Measurements from ENCODE around the gene XPO1. TPM values are rescaled to one million over a fixed set of nuclear protein-coding genes. Genes with fewer than 3 reads are reported as not detected.
"Not testable (repeated sequence)": the region's sequence is repeated elsewhere in the genome, so short reads cannot be mapped to it uniquely, and the experiment has no call there.

The XPO1 gene, protein sequence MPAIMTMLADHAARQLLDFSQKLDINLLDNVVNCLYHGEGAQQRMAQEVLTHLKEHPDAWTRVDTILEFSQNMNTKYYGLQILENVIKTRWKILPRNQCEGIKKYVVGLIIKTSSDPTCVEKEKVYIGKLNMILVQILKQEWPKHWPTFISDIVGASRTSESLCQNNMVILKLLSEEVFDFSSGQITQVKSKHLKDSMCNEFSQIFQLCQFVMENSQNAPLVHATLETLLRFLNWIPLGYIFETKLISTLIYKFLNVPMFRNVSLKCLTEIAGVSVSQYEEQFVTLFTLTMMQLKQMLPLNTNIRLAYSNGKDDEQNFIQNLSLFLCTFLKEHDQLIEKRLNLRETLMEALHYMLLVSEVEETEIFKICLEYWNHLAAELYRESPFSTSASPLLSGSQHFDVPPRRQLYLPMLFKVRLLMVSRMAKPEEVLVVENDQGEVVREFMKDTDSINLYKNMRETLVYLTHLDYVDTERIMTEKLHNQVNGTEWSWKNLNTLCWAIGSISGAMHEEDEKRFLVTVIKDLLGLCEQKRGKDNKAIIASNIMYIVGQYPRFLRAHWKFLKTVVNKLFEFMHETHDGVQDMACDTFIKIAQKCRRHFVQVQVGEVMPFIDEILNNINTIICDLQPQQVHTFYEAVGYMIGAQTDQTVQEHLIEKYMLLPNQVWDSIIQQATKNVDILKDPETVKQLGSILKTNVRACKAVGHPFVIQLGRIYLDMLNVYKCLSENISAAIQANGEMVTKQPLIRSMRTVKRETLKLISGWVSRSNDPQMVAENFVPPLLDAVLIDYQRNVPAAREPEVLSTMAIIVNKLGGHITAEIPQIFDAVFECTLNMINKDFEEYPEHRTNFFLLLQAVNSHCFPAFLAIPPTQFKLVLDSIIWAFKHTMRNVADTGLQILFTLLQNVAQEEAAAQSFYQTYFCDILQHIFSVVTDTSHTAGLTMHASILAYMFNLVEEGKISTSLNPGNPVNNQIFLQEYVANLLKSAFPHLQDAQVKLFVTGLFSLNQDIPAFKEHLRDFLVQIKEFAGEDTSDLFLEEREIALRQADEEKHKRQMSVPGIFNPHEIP (N-terminal part only)
- 100 to 1,000 TPM in 1 of 2 donors, 10 to 100 TPM in 1; 65.3 to 160 TPM for total RNA-seq

DNA sequence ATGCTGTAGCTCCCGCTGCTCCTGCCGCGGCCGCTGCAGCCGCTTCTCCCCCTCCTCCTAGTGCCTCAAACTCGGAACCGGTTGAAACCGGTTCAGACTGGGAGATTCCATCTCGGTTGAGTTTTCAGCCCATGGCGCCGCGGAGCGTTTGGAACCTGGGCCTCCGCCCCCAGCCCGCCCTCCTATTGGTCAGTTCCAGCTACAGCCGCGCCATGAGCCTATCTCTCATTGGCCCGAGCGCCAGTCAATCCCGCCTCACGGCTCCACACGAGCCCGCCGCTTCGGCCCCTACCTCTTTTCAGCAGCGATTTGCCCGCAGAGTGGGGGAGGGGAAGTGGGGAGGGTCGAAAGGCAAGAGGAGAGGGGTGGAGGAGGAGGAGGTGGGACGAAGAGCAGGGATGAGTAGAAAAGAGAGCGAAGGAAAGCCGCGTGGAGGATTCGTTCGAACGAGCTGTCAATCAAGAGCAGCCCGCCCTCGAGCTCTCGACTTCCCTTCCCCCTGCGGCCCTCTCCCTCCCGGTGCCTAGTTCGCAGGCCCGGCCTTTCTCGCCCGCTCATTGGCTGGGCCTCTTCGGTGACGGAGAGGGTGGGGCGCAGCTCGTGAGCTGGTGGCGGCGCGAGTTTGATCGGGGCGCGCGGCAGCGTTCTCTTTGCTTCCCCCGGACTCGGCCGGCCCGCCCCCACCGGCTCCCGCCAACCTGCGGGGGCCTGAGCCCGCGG, at the start of gene XPO1:
Gene XPO1 (minus strand): TSS at position 157 of the 720 bp plus-strand sequence. CDS start 4,459 bp downstream, outside the sequence.
- intact Hi-C loops (cut with DNase I) = loop anchor here (1.0 to 2.0 kb wide), 3 partner anchors 68 to 361 kb away; partner anchors contain the start of gene USP34
- Histone ChIP-seq H3K4me3 (peak within 1 kb of the TSS; percentile 64 to 88), H3K4me1 (replicated peaks) (no peaks in the 10 kb centered on the region), H3K27ac (peak within 1 kb of the TSS; percentile 99 to 100), H3K36me3 (no peaks in the 10 kb centered on the region), H3K27me3 (replicated peaks; ENCODE audit: insufficient read depth) (no peaks in the 10 kb centered on the region), H3K9me3 (no peaks in the 10 kb centered on the region)
- under 1% methylated on average over 56 of the region's 65 CpGs for WGBS
- TF ChIP-seq POLR2A (IDR thresholded peaks at IDR 0.05) = peak; percentile 98
- TF ChIP-seq, protein P1, sequence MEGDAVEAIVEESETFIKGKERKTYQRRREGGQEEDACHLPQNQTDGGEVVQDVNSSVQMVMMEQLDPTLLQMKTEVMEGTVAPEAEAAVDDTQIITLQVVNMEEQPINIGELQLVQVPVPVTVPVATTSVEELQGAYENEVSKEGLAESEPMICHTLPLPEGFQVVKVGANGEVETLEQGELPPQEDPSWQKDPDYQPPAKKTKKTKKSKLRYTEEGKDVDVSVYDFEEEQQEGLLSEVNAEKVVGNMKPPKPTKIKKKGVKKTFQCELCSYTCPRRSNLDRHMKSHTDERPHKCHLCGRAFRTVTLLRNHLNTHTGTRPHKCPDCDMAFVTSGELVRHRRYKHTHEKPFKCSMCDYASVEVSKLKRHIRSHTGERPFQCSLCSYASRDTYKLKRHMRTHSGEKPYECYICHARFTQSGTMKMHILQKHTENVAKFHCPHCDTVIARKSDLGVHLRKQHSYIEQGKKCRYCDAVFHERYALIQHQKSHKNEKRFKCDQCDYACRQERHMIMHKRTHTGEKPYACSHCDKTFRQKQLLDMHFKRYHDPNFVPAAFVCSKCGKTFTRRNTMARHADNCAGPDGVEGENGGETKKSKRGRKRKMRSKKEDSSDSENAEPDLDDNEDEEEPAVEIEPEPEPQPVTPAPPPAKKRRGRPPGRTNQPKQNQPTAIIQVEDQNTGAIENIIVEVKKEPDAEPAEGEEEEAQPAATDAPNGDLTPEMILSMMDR (IDR thresholded peaks at IDR 0.05) = peak in 1 of 4 experiments; percentile 28
- peak; percentile 90 for TF ChIP-seq POLR2AphosphoS5 (IDR thresholded peaks at IDR 0.05)
- peak; percentile 100 for DNase-seq (ENCODE audit: low spot score)

DNA sequence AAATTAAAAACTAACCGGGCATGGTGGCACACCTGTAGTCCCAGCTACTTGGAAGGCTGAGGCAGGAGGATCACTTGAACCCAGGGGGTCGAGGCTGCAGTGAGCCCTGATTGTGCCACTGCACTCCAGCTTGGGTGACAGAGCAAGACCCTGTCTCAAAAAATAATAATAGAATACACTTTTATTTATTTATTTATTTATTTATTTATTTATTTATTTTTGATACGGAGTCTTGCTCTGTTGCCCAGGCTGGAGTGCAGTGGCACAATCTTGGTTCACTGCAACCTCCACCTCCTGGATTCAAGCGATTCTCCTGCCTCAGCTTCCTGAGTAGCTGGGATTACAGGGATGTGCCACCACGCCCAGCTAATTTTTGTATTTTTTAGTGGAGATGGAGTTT, 48.8 kb upstream of the XPO1 start:
- WGBS = 91% methylated on average over 5 of the region's 5 CpGs
- H3K27ac ChIP-seq; DNase-seq (ENCODE audit: low spot score); H3K36me3 ChIP-seq; H3K9me3 ChIP-seq; intact Hi-C loops (cut with DNase I); H3K4me1 ChIP-seq (replicated peaks); H3K4me3 ChIP-seq; H3K27me3 ChIP-seq (replicated peaks; ENCODE audit: insufficient read depth): not testable (repeated sequence)

DNA sequence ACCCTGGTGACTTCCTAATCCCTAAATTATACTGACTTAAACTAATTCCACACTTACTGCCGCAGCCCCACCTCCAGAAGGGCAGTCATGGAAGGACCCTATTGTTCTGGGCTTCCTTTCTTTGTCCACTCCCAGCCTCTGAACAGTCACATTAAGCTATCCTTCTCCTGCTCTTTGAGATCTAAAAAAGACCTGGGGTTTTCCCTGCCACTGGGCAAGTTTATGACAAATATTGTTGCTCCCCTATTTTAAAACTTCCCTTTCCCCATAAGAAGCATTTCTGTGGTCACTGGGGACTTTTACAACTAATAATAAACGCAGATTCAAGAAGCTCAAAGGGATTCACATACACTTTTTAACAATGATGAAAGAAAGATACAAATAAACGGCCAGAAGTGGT, 47.2 kb upstream of the XPO1 start:
- Histone ChIP-seq H3K36me3 (no peaks in the 10 kb centered on the region), H3K27me3 (replicated peaks; ENCODE audit: insufficient read depth) (no peaks in the 10 kb centered on the region), H3K4me3 (no peak overlapping the region), H3K9me3 (no peaks in the 10 kb centered on the region), H3K27ac (no peak overlapping the region), H3K4me1 (replicated peaks) (no peaks in the 10 kb centered on the region)
- TF ChIP-seq POLR2A (IDR thresholded peaks at IDR 0.05) = no peak
- no peak for TF ChIP-seq POLR2AphosphoS5 (IDR thresholded peaks at IDR 0.05)
- TF ChIP-seq, protein P1 (IDR thresholded peaks at IDR 0.05) = no peak
- WGBS = 49% methylated on average over 3 of the region's 3 CpGs
- intact Hi-C loops (cut with DNase I) = no loop called here
- no peak for DNase-seq (ENCODE audit: low spot score)

DNA sequence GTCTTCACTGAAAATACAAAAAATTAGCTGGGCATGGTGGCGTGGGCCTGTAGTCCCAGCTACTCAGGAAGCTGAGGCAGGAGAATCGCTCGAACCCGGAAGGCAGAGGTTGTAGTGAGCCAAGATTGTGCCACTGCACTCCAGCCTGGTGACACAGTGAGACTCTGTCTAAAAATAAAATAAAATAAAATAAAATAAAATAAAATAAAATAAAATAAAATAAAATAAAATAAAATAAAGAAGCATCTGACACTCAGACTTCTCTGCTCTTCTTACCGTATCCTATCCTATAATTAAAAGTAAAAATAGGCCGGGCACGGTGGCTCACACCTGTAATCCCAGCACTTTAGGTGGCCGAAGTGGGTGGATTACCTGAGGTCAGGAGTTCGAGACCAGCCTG, 46.2 kb upstream of the XPO1 start:
- whole genome bisulfite sequencing = 97% methylated on average over 9 of the region's 9 CpGs
- H3K36me3 ChIP-seq; H3K27me3 ChIP-seq (replicated peaks; ENCODE audit: insufficient read depth); intact Hi-C loops (cut with DNase I); H3K27ac ChIP-seq; H3K9me3 ChIP-seq; H3K4me3 ChIP-seq; DNase-seq (ENCODE audit: low spot score); H3K4me1 ChIP-seq (replicated peaks): not testable (repeated sequence)

DNA sequence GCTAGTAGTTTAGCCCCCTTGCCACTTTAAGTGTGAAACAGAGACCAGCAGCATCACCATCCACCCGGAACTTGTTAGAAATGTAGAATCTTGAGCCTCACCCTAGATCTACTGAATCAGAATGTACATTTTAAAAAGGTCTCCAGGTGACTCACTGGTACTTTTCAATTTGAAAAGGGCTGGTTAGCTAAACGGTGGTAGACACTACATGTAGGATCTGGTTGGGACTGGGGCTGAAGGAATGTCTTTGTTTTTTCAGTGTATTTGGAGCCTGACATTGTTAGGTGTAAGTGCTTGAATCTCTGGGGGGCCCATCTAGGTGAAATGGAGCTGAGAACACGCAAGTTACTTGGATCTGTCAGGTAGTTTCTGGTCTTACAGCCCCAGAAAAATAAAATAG, 44.0 kb upstream of the XPO1 start:
- H3K4me1 ChIP-seq (replicated peaks) = no peaks in the 10 kb centered on the region
- no peaks in the 10 kb centered on the region for H3K27me3 ChIP-seq (replicated peaks; ENCODE audit: insufficient read depth)
- intact Hi-C loops (cut with DNase I) = no loop called here
- H3K36me3 ChIP-seq = no peaks in the 10 kb centered on the region
- no peak overlapping the region for H3K27ac ChIP-seq
- H3K4me3 ChIP-seq = no peak overlapping the region
- TF ChIP-seq POLR2AphosphoS5 (IDR thresholded peaks at IDR 0.05) = no peak
- no peak for TF ChIP-seq POLR2A (IDR thresholded peaks at IDR 0.05)
- TF ChIP-seq, protein P1 (IDR thresholded peaks at IDR 0.05) = no peak
- WGBS = 61% methylated on average over 3 of the region's 3 CpGs
- no peak for DNase-seq (ENCODE audit: low spot score)
- no peaks in the 10 kb centered on the region for H3K9me3 ChIP-seq

All from prostate gland (tissue), 2 donors.